NCI-H748 treated with DMSO at 0.1 percent for 48 hours (cell line): ENCODE data around the gene TCFL5.

Experiments
- DNase-seq: peaks from one replicate; lab custom pipeline; 2025; lab: John Stamatoyannopoulos, UW

The TCFL5 gene

GRCh38 chr20:62795023-62795761, 66.4 kb downstream of the TCFL5 start:
- peak; percentile 25 for DNase-seq

GRCh38 chr20:62794007-62794724, 67.5 kb downstream of the TCFL5 start:
- peak; percentile 65 for DNase-seq

- DNase-seq, result no peak
Observed at GRCh38 chr20:62793757-62794006, 67.9 kb downstream of the TCFL5 start.

DNA sequence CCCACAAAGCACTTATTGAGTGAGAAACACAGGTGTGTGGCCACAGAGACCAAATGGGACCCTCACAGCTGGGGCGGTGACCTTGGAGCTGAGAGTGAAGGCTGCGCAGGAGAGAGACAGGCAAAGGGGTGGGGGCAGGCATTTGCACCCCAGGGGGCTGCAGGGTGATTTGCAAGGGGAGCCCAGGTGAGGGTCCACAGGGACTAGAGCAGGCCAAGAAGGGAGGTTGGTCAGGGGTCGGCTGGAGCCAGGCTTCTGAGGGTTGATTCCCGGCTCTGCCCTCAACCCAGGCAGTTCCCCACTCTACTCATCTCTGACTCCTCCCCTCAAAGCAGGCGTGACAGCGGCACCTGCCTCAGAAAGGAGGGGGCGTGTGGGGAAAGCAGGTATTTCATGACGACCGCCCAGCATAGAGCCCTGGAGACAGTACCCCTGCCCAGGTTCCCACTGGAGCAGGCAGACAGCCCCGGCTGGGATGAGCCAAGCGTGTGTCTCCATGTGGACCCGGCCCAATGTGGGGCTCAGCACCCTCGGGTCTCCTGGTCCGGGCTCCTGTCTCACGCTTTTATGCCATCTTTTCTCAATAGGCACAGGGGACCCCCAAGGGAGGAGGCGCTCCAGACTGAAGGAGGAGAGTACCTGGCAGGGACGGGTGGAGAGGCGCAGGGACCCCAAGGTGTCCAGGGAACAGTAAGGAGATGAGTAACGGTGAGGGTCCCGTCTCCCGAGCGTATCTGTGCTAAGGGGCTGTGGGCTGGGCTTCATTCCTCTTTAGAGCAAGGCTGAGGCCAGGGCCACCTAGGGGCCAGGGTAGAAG, 68.5 kb downstream of the TCFL5 start:
- no peak for DNase-seq

DNA sequence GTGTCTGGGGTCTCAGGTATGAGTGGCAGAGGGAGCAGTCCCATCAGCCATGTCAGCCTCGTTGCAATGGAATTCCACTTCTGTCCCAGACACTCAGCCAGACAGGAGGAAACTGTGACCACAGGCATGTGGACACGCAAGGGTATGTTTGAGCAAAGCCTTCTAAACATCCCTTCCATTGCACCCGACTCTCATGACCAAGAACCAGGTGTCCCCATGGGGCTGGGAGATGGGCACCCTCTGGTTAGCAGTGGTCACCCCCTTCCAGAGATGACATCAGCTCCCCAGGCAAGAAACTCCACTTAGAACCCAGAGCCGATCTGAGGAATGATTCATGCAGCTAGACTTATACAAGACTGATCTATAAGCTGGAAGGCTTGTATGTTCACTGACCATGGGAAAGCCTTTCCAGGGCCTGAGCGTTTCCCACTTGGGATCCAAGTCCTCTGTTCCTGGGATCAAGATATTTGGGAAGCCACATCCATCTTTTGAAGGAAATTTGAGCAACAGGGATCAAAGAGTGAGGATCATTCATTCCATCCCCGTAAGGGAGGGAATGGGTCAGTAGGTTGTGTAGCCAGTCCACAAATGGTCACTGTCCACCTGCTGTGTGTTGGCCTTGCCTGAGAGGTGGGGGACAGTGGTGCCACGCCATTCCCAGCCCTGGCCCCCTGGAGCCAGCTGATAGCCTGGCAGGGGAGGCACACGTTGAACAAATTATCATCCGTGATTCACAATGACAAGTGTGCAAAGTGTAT, 69.3 kb downstream of the TCFL5 start:
- no peak for DNase-seq

DNA sequence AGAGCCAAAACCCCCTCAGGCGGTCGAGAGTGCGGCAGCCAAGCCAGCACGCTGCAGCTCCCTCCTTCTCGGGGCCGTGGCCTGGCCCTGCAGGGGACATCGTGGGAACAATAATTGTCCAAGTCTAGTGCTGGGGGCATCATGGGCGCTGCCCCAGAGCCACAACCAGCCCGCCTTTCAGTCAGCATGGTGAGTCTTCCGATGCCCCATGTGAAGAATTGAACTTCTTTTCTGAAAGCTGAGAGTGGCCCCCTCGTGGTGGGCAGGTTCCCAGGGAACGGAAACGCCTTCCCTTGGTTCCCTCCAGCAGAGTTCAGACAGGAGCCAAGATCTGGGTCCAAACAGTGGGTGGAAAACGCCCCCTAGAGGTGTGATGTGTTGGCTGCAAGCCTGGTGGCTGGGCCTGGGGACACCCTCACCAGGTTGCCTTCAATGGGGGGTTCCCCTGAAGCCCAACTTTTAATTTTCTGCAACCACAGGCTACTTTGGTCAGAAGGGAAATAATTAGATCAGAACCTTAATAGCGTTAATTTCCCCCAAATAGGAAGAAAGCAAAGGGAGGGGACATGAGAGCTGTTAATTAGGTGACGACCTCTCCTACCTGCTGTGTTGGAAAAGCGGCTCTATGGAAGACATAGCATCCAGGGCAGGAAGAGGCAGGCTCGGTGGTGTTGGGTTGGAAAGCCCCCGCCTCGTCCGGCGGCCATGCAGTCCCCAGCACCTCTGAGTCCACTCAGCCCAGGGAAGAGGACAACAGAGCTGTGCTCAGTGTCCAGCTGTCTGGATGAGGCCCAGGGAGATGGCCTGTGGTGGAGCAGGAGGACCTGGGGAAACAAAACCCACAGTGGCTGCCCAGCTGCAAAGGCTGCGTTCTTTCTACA, 70.1 kb downstream of the TCFL5 start:
- peak; percentile 42 for DNase-seq
